DMS 273 (cell line): Measurements from ENCODE around the gene JMJD6.

Source experiments
- DNase-seq: peaks from one replicate; lab custom pipeline; 2025; ENCODE audit not compliant: unreplicated experiment; lab: John Stamatoyannopoulos, UW

Gene JMJD6

DNA sequence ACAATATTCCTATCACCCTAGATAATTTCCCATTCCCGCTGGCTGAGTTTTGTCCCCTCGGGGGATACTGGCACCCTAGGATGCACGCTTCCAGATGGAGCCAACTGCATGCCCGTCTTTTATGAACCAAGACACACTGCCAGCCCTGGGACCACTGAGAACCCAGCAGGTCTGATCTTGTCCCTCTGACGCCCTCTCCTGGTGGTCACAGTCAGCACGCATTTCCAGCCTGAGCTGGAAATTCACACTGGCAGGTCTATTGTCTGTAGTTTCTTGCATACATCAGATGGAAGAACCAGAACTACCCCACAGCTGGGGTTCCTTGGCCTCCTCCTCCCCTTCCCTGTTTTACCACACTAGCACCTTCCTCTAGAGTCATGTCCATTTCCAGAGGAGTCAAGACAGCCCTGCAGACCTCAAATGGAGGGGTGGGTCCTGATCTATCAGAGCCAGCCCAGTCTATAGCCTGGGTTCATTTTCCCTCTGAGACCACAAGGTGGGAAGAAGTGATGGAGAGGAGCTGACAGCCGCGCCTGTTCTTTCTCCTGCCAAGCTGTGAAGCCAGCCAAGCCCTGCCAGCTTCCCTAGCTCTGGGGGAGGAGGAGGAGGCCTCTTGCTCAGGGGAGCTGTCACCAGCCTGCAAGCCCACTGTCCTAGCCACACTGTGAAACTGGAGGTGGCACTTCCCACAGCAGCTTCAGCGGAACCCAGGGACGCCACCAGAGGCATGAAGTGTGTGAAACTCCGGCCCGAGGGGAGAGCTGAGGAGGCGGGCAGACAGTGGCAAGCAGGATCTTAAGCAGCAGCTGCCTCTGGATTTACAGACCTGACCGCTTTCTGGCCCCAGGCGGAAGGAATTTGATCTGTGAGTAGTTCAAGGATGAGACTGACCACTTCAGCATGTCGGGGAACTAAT is 44.9 kb downstream of the JMJD6 start:
- DNase-seq: peak; percentile 84

- DNase-seq: no peak
Observed at GRCh38 chr17:76679239-76679638, 47.2 kb downstream of the JMJD6 start.

DNA sequence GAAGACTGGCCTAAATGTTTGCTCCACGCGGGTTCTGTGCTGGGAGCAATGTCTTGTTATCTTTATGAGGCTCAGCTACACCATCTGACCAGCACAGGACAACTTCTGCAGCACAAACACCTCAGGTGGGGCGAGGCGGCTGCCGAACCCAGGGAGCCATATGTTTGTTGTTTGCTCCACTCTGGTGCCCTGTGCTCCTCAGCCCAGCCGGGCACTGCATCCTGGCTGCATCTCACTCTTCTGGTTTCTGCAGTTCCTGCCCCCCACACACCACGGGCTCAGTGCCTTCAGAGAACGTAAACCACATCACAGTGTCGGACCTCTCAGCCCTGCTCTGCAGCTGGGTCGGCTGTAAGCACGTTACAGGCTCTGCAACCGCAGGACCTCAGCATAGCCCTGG is 48.1 kb downstream of the JMJD6 start:
- peak; percentile 32 for DNase-seq

GRCh38 chr17:76677406-76677805 is 49.0 kb downstream of the JMJD6 start:
- DNase-seq: no peak

GRCh38 chr17:76676629-76677028 is 49.8 kb downstream of the JMJD6 start:
- no peak for DNase-seq

GRCh38 chr17:76675648-76676047 is 50.8 kb downstream of the JMJD6 start:
- DNase-seq: no peak

DNA sequence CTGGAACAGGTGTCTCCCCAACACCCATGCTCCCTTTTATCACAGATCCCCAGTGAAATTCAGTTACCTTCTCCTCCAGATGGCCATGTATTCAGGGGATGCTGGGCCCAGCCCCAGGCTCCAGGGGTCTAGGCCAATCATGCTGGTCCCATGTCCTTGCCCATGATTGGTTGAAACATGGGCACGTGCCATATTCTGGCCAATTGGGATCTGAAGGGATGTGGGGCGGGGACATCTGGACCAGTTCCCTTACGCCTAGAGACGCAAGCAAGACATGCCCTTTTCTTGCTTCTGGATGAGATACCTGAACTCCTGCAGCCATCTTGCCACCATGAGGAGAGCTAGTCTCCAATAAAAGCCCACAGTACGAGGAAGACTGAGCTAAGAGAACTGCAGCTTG is 51.8 kb downstream of the JMJD6 start:
- DNase-seq: no peak

DNA sequence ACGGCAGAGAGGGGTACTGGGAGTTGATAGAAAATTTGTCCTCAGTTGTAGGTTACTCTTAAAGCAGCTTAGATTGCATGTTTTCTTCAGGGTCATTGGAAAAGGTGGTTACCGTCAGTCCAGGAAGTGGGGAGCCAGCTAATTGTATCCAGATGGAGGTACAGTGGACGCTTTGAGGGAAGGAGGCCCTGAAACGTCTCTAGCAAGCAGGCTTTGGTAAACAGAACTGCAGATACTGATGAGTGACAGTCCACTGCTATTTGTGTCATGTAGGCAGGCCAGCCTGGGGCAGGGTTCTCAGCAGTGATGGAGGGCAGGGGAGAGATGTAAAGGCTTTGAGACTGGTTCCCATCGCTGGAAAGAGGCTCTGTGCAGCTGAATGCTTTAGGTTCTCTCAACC is 52.7 kb downstream of the JMJD6 start:
- no peak for DNase-seq

GRCh38 chr17:76672892-76673291 is 53.5 kb downstream of the JMJD6 start:
- no peak for DNase-seq

DNA sequence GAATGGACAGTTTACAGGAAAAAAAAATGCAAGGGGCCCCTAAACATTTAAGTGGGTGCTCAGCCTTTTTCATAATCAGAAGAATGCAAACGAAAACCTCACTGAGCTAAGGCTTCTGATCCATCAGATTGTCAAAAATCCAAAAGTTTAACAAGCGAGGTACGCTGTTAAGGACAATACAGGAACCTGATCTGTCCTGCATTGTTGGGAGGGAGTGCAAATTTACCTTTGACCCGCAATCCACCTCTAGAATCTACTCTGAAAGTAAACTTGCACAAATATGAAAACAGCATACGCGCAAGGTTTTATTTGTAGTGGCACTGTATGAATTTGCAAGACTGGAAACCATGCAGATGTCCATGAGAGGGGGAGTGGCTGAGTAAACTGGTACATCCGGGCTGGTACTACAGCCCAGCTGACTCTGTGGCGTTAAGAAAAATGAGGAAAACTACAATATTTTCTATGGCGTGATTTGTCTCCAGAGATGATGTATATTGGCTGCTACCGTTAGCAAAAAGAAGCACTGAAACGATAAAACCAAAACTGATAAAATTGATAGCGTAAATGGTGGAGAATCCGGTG is 54.0 kb downstream of the JMJD6 start:
- no peak for DNase-seq

DNA sequence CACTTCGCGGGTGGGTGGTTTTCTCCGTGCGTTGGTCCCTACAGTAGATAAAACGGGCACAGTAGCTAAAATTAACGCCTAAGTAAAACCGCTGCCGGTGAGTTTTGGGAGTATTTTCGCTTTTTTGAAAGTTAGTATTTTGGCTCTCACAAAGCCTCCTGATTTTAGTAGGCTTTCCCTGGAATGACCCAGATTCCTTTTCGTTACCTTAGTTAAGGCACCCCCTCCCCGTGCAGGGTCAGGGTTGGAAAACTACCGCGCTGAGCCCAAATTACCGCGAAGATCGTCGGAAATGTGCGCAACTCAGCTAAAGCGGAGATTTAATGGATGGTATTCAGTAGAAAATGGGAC is 54.5 kb downstream of the JMJD6 start:
- DNase-seq: no peak

DNA sequence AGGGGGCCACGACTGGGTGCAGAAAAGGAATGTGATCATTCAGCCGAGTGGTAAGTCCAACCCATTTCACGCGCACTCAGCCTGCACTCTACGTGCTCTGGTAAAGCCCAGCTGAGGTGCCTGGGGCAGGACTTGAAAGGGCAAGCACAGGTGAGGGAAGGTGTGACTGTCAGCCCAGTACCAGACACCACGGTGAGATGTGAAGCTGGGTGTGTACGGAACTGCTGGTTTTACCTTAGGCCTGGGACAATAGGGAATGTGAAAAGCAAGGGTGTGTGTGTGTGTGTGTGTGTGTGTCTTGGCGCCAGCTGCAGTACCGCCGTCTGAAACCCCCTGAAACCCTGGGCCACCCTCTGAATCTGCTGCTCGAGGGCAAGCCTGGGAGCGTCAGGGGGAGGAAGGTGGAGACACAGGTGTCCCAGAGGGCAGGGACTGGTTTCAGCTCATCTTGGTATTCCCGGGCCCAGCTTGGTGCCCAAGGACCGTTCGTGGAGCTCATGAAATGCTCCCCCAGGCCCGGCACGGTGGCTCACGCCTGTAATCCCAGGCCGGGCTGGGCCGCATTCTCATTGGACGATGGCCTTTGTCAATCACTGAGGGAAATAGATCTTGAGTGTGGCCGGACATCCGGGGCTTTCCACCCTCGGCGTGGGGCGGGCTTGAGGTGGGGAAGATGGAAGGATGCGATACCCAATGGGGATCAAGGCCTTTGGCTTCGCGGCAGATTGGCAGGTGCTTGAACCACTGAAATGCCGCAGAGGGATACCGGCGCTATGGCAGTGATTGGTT is 55.1 kb downstream of the JMJD6 start:
- peak; percentile 100 for DNase-seq

- no peak for DNase-seq
Observed at GRCh38 chr17:76670718-76671122, 55.7 kb downstream of the JMJD6 start.

GRCh38 chr17:76670020-76670717 is 56.2 kb downstream of the JMJD6 start:
- no peak for DNase-seq
